ENCODE results near the gene TM4SF20. TPM values are rescaled to one million over a fixed set of nuclear protein-coding genes. Genes with fewer than 3 reads are reported as not detected.
A peak's percentile ranks its signal among the peaks of the same experiment; 100 is the strongest.

The TM4SF20 gene
- total RNA-seq, 3 donors from 2014 or later (not counting 1 experiment from before 2014, with no cell fraction given) = not detected

- no peak overlapping the region for H3K27ac Mint-ChIP-seq
- no peak for TF ChIP-seq CTCF (IDR thresholded peaks at IDR 0.05)
- H3K9me3 Mint-ChIP-seq = no peaks in the 10 kb centered on the region
- no peak for ATAC-seq
- no peaks in the 10 kb centered on the region for H3K36me3 Mint-ChIP-seq
- Histone ChIP-seq H3K9me3 (ENCODE audit: control insufficient read depth, insufficient read depth, low read length) (no peaks in the 10 kb centered on the region), H3K4me1 (ENCODE audit: control insufficient read depth, insufficient read depth, low read length) (no peaks in the 10 kb centered on the region), H3K36me3 (ENCODE audit: control insufficient read depth, insufficient read depth, low read length) (no peaks in the 10 kb centered on the region), H3K27me3 (ENCODE audit: control insufficient read depth, insufficient read depth, low read length) (no peaks in the 10 kb centered on the region), H3K27ac (ENCODE audit: low read length) (no peak overlapping the region), H3K4me3 (ENCODE audit: low read length) (no peak overlapping the region)
- intact Hi-C loops (cut with micrococcal nuclease) = no loop called here
- no peaks in the 10 kb centered on the region for H3K4me1 Mint-ChIP-seq
- H3K27me3 Mint-ChIP-seq (ENCODE audit: low read depth in 2 of 2) = no peaks in the 10 kb centered on the region
- DNase-seq = no peak
- H3K4me3 Mint-ChIP-seq = no peak overlapping the region
- 87% methylated on average over 15 of the region's 15 CpGs for WGBS (ENCODE audit: insufficient coverage)
These were observed 41.3 kb upstream of the TM4SF20 start for GRCh38 chr2:227420087-227421052.

DNA sequence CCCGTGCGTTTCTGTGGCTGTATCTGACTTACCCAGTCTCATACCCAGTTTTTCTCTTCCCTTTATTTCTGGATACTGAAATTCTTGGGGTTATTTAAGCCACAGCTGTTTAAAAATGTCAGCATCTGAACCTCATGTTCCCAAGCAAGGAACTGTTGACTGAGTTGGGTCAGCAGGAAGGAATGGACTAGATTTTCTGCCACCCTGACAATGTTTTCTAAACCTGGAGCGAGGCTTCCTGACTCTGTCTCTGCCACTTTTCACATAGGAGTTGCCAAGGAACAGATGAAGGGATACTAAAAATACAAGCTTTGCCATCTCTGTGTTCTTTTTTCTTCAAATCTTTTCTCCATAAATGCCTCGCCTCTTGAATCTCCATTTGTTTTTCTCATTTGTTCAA, 37.6 kb upstream of the TM4SF20 start:
- no peak overlapping the region for H3K27ac Mint-ChIP-seq
- DNase-seq (no peak), ATAC-seq (no peak)
- no peaks in the 10 kb centered on the region for H3K4me1 ChIP-seq (ENCODE audit: control insufficient read depth, insufficient read depth, low read length)
- no peak for TF ChIP-seq CTCF (IDR thresholded peaks at IDR 0.05)
- H3K27me3 Mint-ChIP-seq (ENCODE audit: low read depth in 2 of 2) = peaks cover 0 to 6% of the 10 kb centered on the region in 2 donors
- H3K4me3 ChIP-seq (ENCODE audit: low read length) = no peak overlapping the region
- no peaks in the 10 kb centered on the region for H3K4me1 Mint-ChIP-seq
- intact Hi-C loops (cut with micrococcal nuclease) = no loop called here
- no peaks in the 10 kb centered on the region for H3K9me3 ChIP-seq (ENCODE audit: control insufficient read depth, insufficient read depth, low read length)
- H3K9me3 Mint-ChIP-seq = no peaks in the 10 kb centered on the region
- H3K4me3 Mint-ChIP-seq = no peak overlapping the region
- H3K27ac ChIP-seq (ENCODE audit: low read length) = no peak overlapping the region
- H3K27me3 ChIP-seq (ENCODE audit: control insufficient read depth, insufficient read depth, low read length) = no peaks in the 10 kb centered on the region
- WGBS (ENCODE audit: insufficient coverage) = 75% methylated on average over 4 of the region's 4 CpGs
- H3K36me3 Mint-ChIP-seq = no peaks in the 10 kb centered on the region
- no peaks in the 10 kb centered on the region for H3K36me3 ChIP-seq (ENCODE audit: control insufficient read depth, insufficient read depth, low read length)

DNA sequence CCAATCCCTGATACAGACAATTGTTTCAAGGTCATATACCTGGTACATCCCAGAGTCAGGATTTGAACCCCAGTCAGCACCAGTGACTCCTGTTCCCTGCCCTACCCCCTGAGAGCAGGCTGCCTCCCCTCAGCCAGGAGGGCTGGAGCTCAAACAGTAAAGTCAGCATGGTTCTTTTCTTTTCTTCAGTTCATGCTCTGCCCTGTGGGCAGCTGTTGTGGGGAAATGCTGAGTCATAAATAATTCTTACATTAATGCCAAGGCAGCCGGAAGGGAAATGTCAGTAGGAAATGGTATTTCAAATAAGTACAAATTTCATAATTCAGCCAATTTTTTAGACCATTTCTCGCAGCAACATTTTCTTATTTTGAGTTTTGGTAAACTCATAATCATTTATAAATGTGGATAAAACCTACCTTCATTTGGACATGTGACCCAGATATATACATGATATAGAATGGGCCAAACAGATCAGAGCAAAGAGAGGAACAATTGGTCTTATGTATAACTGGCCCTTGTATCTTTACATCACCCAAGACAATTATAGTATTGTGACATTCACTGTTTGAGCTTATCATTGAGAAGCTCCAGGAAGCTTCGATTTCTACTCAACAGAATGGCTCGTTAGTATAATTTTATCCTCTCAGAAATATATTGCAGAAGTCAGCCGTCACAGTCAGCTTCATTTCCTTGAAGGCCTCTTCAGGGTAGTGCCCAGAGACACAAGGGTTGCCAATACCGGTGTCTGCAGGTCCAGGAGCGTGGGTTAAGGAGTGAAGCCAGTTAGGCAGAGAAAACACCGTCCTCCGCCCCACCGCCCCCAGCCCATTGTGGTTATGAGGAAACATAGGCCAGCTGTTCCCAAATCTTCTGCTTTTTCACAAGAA, 36.7 kb upstream of the TM4SF20 start:
- Histone ChIP-seq H3K9me3 (ENCODE audit: control insufficient read depth, insufficient read depth, low read length) (no peaks in the 10 kb centered on the region), H3K27ac (ENCODE audit: low read length) (no peak overlapping the region), H3K4me3 (ENCODE audit: low read length) (no peak overlapping the region), H3K27me3 (ENCODE audit: control insufficient read depth, insufficient read depth, low read length) (no peaks in the 10 kb centered on the region), H3K4me1 (ENCODE audit: control insufficient read depth, insufficient read depth, low read length) (peaks cover 5% of the 10 kb centered on the region), H3K36me3 (ENCODE audit: control insufficient read depth, insufficient read depth, low read length) (no peaks in the 10 kb centered on the region)
- Mint-ChIP-seq H3K9me3 (no peaks in the 10 kb centered on the region), H3K27ac (peak overlapping the region in 1 of 2 donors; percentile 1), H3K27me3 (ENCODE audit: low read depth in 2 of 2) (peaks cover 0 to 6% of the 10 kb centered on the region in 2 donors), H3K4me1 (no peaks in the 10 kb centered on the region), H3K4me3 (no peak overlapping the region), H3K36me3 (no peaks in the 10 kb centered on the region)
- ATAC-seq = no peak
- TF ChIP-seq CTCF (IDR thresholded peaks at IDR 0.05) = no peak
- intact Hi-C loops (cut with micrococcal nuclease) = no loop called here
- WGBS (ENCODE audit: insufficient coverage) = 41% methylated on average over 8 of the region's 10 CpGs
- no peak for DNase-seq

Measured in natural killer cell (primary cell).